Body of pancreas (tissue), 4 donors: Measurements from ENCODE around the gene ANXA4.

Experiments used
- POLR2A ChIP-seq, 3 donors: fragments of 450-650 bp; IDR thresholded peaks; one replicate each; pipeline ENCODE4 v1.6.1; 2016; ENCODE audit warnings: antibody characterized with exemption in 3 of 3, mild to moderate bottlenecking in 2 of 3
- TF ChIP-seq, protein P1 (sequence below), 7 experiments: fragments of 450-650 bp in 4 of 7; fragments of 200-600 bp in 3 of 7; sonication (generic) in 3 of 7; IDR thresholded peaks; one replicate each; pipeline ENCODE4 v1.5.1; 2016 to 2019; ENCODE audit warnings: antibody characterized with exemption in 7 of 7

DNA sequence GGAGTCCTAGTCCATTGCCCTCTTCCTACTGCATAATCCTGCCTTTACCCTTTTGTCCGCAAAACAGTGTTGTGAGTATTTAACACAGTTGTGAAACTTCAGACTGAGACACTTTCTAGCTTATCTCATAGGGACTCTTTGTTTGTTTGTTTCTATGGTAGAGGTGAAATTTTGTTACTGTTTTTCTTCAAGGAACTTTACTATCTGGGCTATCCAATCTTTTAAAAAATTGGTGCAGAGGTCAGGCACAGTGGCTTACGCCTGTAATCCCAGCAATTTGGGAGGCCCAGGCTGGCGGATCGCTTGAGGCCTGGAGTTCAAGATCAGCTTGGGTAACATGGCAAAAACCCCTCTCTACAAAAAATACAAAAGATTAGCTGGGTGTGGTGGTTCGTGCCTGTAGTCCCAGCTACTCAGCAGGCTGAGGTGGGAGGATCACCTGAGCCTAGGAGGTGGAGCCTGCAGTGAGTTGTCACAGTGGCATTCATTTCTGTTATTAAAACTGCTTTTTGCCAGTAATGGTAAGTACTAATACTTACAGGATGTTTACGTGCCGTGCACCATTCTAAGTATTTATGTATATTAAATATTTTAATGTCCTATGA is 106.4 kb downstream of the ANXA4 start:
- TF ChIP-seq, protein P1, sequence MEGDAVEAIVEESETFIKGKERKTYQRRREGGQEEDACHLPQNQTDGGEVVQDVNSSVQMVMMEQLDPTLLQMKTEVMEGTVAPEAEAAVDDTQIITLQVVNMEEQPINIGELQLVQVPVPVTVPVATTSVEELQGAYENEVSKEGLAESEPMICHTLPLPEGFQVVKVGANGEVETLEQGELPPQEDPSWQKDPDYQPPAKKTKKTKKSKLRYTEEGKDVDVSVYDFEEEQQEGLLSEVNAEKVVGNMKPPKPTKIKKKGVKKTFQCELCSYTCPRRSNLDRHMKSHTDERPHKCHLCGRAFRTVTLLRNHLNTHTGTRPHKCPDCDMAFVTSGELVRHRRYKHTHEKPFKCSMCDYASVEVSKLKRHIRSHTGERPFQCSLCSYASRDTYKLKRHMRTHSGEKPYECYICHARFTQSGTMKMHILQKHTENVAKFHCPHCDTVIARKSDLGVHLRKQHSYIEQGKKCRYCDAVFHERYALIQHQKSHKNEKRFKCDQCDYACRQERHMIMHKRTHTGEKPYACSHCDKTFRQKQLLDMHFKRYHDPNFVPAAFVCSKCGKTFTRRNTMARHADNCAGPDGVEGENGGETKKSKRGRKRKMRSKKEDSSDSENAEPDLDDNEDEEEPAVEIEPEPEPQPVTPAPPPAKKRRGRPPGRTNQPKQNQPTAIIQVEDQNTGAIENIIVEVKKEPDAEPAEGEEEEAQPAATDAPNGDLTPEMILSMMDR (IDR thresholded peaks at IDR 0.05) = no peak
- no peak for TF ChIP-seq POLR2A (IDR thresholded peaks at IDR 0.05)
